ENCODE results near the gene GLYATL1B. TPM values are rescaled to one million over a fixed set of nuclear protein-coding genes. Genes with fewer than 3 reads are reported as not detected.
"Not testable (repeated sequence)": the region's sequence is repeated elsewhere in the genome, so short reads cannot be mapped to it uniquely, and the experiment has no call there.

The GLYATL1B gene
- polyA plus RNA-seq, 3 donors: not detected

DNA sequence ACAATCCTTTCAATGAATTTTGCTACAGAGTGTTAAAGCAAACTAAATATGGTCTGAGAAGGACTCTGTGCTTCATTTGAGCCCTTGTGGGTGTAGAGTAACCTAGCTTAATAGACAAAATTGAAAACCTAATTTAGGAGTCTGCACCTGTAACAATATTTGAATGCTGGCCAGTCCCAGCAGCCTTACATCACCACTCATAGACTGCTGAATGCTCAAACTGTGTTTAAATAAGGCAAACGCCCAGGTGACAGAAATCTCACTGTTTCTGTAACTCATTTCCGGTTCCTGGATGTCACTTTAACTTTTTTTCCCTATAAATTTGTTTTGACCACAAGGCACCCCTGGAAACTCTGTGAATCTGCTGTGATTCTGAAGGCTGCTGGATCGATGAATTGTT, 45.5 kb upstream of the GLYATL1B start:
- TF ChIP-seq, protein P1, sequence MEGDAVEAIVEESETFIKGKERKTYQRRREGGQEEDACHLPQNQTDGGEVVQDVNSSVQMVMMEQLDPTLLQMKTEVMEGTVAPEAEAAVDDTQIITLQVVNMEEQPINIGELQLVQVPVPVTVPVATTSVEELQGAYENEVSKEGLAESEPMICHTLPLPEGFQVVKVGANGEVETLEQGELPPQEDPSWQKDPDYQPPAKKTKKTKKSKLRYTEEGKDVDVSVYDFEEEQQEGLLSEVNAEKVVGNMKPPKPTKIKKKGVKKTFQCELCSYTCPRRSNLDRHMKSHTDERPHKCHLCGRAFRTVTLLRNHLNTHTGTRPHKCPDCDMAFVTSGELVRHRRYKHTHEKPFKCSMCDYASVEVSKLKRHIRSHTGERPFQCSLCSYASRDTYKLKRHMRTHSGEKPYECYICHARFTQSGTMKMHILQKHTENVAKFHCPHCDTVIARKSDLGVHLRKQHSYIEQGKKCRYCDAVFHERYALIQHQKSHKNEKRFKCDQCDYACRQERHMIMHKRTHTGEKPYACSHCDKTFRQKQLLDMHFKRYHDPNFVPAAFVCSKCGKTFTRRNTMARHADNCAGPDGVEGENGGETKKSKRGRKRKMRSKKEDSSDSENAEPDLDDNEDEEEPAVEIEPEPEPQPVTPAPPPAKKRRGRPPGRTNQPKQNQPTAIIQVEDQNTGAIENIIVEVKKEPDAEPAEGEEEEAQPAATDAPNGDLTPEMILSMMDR (IDR thresholded peaks at IDR 0.05): no peak
- DNase-seq: no peak
- peaks cover 0 to 2% (median 1%) of the 10 kb centered on the region in 7 donors for H3K9me3 Mint-ChIP-seq
- WGBS (ENCODE audit: insufficient coverage): no CpG with 5 or more reads among the region's 3 CpGs
- Histone ChIP-seq H4K20me1 (ENCODE audit: insufficient read depth, low read length) (no peaks in the 10 kb centered on the region), H3K27ac (ENCODE audit: low read depth in 1 of 2, low read length in 2 of 2) (no peak overlapping the region), H3K4me3 (replicated peaks in 1 of 3; ENCODE audit: low read depth in 2 of 3, low read length in 3 of 3) (no peak overlapping the region), H2AFZ (ENCODE audit: insufficient read depth, low read depth, low read length, poor library complexity, severe bottlenecking) (no peak overlapping the region), H3K9me3 (replicated peaks in 1 of 2; ENCODE audit: control insufficient read depth in 1 of 2, insufficient read depth in 1 of 2, low read length in 2 of 2) (no peaks in the 10 kb centered on the region), H3K79me2 (ENCODE audit: insufficient read depth, low read length) (no peaks in the 10 kb centered on the region), H3K36me3 (replicated peaks in 1 of 2; ENCODE audit: control insufficient read depth in 1 of 2, insufficient read depth in 2 of 2, low read length in 2 of 2) (no peaks in the 10 kb centered on the region), H3K9ac (ENCODE audit: insufficient read depth, low read length, poor library complexity, severe bottlenecking) (no peak overlapping the region), H3K4me1 (ENCODE audit: control insufficient read depth in 1 of 2, insufficient read depth in 2 of 2, low read length in 2 of 2) (no peaks in the 10 kb centered on the region), H3K27me3 (ENCODE audit: control insufficient read depth in 2 of 2, insufficient read depth in 2 of 2, low read length in 2 of 2) (no peaks in the 10 kb centered on the region), H3K4me2 (replicated peaks; ENCODE audit: extremely low read depth, low read length, poor library complexity, severe bottlenecking) (no peak overlapping the region)
- H3K4me3 Mint-ChIP-seq: no peak overlapping the region
- intact Hi-C loops (cut with micrococcal nuclease): no loop called here
- H3K27ac Mint-ChIP-seq: no peak overlapping the region
- peaks cover 4% of the 10 kb centered on the region for H3K4me1 Mint-ChIP-seq
- peaks cover 0 to 2% (median 0%) of the 10 kb centered on the region in 3 donors for H3K27me3 Mint-ChIP-seq (ENCODE audit: low read depth in 3 of 3)
- H3K36me3 Mint-ChIP-seq: no peaks in the 10 kb centered on the region

DNA sequence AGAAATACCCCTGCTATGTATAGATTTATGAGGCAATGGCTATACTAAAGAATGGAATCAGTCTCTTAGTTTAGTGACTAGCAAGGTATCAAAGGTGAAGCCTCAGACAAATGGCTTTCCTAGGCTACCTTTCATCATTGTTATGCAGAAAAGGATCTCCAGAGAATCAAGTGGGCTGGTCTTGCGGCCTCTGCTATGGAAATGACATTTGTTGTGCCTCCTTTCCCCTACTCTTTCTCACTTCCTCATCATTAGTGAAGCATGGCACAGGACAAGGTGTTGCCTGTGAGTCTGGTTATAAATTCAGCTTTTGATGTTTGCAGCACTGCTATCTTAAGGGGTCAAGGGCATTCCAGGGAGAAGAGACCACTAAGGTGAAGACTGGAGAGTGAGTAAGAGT, 34.7 kb upstream of the GLYATL1B start:
- H3K36me3 Mint-ChIP-seq; H3K27ac ChIP-seq (ENCODE audit: low read depth in 1 of 2, low read length in 2 of 2); H3K27me3 ChIP-seq (ENCODE audit: control insufficient read depth in 2 of 2, insufficient read depth in 2 of 2, low read length in 2 of 2); H4K20me1 ChIP-seq (ENCODE audit: insufficient read depth, low read length); H3K9me3 Mint-ChIP-seq; H3K4me2 ChIP-seq (replicated peaks; ENCODE audit: extremely low read depth, low read length, poor library complexity, severe bottlenecking); H3K9me3 ChIP-seq (replicated peaks in 1 of 2; ENCODE audit: control insufficient read depth in 1 of 2, insufficient read depth in 1 of 2, low read length in 2 of 2); H3K4me3 Mint-ChIP-seq; H2AFZ ChIP-seq (ENCODE audit: insufficient read depth, low read depth, low read length, poor library complexity, severe bottlenecking); H3K27ac Mint-ChIP-seq; H3K79me2 ChIP-seq (ENCODE audit: insufficient read depth, low read length); H3K4me1 ChIP-seq (ENCODE audit: control insufficient read depth in 1 of 2, insufficient read depth in 2 of 2, low read length in 2 of 2); intact Hi-C loops (cut with micrococcal nuclease); H3K27me3 Mint-ChIP-seq (ENCODE audit: low read depth in 3 of 3); H3K4me3 ChIP-seq (replicated peaks in 1 of 3; ENCODE audit: low read depth in 2 of 3, low read length in 3 of 3); DNase-seq; H3K9ac ChIP-seq (ENCODE audit: insufficient read depth, low read length, poor library complexity, severe bottlenecking); H3K36me3 ChIP-seq (replicated peaks in 1 of 2; ENCODE audit: control insufficient read depth in 1 of 2, insufficient read depth in 2 of 2, low read length in 2 of 2); H3K4me1 Mint-ChIP-seq: not testable (repeated sequence)
- no CpG with 5 or more reads among the region's 1 CpG for WGBS (ENCODE audit: insufficient coverage)

DNA sequence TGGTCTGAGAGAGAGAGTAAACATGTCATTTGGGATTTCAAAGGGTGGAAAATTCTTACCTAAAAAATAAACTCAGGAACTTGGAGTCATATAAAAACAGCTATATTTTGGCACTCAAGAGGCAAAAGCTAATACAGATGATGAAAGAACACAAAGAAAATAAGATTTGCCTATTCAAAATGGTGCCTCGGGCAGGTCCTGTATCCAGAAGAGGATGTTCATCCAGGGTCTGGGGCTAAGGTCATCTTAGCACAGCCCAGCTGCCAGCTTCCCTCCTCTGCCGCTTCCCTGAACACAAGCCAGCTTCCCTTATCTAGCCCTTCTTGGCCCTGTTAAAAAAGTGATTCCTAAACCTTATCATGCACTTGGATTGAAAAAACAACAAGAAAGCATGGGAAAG, 33.8 kb upstream of the GLYATL1B start:
- H3K4me2 ChIP-seq (replicated peaks; ENCODE audit: extremely low read depth, low read length, poor library complexity, severe bottlenecking); H3K9ac ChIP-seq (ENCODE audit: insufficient read depth, low read length, poor library complexity, severe bottlenecking); H3K27ac Mint-ChIP-seq; intact Hi-C loops (cut with micrococcal nuclease); H3K27ac ChIP-seq (ENCODE audit: low read depth in 1 of 2, low read length in 2 of 2); H3K27me3 Mint-ChIP-seq (ENCODE audit: low read depth in 3 of 3); H4K20me1 ChIP-seq (ENCODE audit: insufficient read depth, low read length); H3K36me3 ChIP-seq (replicated peaks in 1 of 2; ENCODE audit: control insufficient read depth in 1 of 2, insufficient read depth in 2 of 2, low read length in 2 of 2); H2AFZ ChIP-seq (ENCODE audit: insufficient read depth, low read depth, low read length, poor library complexity, severe bottlenecking); H3K9me3 ChIP-seq (replicated peaks in 1 of 2; ENCODE audit: control insufficient read depth in 1 of 2, insufficient read depth in 1 of 2, low read length in 2 of 2); H3K36me3 Mint-ChIP-seq; H3K27me3 ChIP-seq (ENCODE audit: control insufficient read depth in 2 of 2, insufficient read depth in 2 of 2, low read length in 2 of 2); H3K9me3 Mint-ChIP-seq; H3K79me2 ChIP-seq (ENCODE audit: insufficient read depth, low read length); DNase-seq; H3K4me3 ChIP-seq (replicated peaks in 1 of 3; ENCODE audit: low read depth in 2 of 3, low read length in 3 of 3); H3K4me1 Mint-ChIP-seq; H3K4me1 ChIP-seq (ENCODE audit: control insufficient read depth in 1 of 2, insufficient read depth in 2 of 2, low read length in 2 of 2); H3K4me3 Mint-ChIP-seq: not testable (repeated sequence)
- WGBS (ENCODE audit: insufficient coverage): no CpG with 5 or more reads among the region's 2 CpGs

Measured in CD14-positive monocyte (primary cell).